GM12892 (cell line): ENCODE data around the gene RPS27L.

Source experiments
- DNase-seq: peaks from one replicate; pipeline ENCODE4 v3.0.0; 2011; ENCODE audit not compliant: insufficient read length
- FAIRE-seq: peaks from 2 replicates; lab custom pipeline; 2011; peaks lifted over from hg19 to GRCh38; lab: Jason Lieb, UNC
- POLR2A ChIP-seq: IDR thresholded peaks from 2 replicates; pipeline ENCODE4 v1.6.1; 2011; ENCODE audit warnings: low read depth, low read length, control low read depth
- POLR2AphosphoS5 ChIP-seq: IDR thresholded peaks from 2 replicates; pipeline ENCODE4 v1.6.1; 2011; ENCODE audit warnings: low read depth, low read length, control low read depth
- TAF1 ChIP-seq: IDR thresholded peaks from 2 replicates; pipeline ENCODE4 v1.6.1; 2011; ENCODE audit warnings: low read depth, mild to moderate bottlenecking, control low read depth, low read length, borderline replicate concordance

RPS27L gene

DNA sequence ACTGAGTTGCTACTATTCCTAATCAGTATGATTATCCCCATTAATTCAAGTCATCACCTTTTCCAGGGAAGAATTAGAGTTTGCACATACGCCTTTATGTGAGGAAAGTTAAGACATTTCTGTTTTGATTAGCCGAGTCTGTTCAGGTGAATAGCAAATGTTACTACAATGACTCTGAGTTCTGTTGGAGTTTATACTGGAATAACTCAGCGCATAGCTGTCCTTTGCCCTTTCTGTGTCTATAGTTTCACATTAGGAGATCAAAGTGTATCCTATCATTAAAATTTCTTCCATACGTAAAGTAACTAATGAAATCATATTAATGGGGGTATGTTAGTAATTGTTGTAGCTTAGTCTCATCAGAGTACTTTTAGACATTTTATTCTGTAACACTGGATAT is 37.0 kb upstream of the RPS27L start:
- TF ChIP-seq POLR2A (no peak), TAF1 (no peak)
- DNase-seq (no peak), FAIRE-seq (peak; percentile 36)

DNA sequence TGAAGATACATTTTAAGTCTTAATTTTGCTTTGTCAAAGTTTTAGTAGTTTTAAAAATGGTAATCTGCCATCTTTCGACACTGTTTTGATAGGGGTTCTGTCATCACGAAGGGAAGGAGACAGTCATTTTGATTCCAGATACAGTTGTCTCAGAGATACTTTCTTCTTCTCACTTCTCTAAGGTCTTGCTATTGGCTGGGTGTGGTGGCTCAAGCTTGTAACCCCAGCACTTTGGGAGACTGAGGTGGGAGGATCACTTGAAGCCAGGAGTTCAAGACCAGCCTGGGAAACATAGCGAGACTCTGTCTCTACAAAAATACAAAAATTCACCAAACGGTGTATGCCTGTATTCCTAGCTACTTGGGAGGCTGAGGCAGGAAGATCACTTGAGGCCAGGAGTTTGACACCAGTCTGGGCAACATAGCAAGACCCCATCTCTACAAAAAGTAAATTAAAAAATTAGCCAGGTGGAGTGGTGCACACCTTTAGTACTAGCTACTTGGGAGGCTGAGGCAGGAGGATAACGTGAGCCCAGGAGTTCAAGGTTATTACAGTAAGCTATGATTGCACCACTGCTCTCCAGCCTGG is 35.4 kb upstream of the RPS27L start:
- FAIRE-seq (no peak), DNase-seq (no peak)
- TF ChIP-seq POLR2A (no peak), POLR2AphosphoS5 (no peak), TAF1 (no peak)

DNA sequence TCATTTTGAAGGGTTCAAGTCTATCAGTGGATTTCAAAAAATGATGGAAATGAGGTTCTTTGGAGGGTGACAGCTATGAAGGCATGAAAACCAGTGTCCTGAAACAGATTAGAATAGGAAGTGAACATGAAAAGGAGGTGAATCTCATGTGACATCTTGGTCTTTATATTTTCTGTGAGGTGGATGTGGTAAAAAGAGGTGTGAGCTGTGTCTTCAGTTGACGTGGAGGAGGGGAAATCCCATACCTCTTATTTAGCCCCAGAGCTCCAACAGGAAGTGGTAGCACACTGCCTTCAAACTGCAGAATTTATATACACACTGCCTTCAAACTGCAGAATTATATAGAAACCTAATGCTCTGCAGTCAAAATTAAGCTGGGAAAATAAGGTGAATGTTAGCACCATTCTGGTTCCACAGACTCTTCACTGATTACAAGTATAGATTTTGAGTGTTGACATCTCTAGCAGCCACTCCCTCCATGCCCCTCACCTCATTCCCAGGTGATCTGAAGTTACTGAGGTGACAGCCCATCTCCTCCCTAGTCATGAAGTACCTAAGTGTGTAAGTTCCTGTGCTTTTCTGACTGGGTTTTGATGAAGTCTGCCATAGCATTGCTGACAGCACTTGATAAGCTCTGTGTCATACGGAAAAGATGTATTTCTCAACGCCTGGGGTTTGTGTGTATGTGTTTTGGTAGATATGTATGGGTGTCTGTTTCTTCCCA is 34.8 kb upstream of the RPS27L start:
- no peak for DNase-seq
- TF ChIP-seq POLR2AphosphoS5 (peak; percentile 28; the same call in 1 of the 2 replicates), TAF1 (no peak), POLR2A (peak; percentile 30; the same call in 1 of the 2 replicates)
- peak; percentile 86 for FAIRE-seq

DNA sequence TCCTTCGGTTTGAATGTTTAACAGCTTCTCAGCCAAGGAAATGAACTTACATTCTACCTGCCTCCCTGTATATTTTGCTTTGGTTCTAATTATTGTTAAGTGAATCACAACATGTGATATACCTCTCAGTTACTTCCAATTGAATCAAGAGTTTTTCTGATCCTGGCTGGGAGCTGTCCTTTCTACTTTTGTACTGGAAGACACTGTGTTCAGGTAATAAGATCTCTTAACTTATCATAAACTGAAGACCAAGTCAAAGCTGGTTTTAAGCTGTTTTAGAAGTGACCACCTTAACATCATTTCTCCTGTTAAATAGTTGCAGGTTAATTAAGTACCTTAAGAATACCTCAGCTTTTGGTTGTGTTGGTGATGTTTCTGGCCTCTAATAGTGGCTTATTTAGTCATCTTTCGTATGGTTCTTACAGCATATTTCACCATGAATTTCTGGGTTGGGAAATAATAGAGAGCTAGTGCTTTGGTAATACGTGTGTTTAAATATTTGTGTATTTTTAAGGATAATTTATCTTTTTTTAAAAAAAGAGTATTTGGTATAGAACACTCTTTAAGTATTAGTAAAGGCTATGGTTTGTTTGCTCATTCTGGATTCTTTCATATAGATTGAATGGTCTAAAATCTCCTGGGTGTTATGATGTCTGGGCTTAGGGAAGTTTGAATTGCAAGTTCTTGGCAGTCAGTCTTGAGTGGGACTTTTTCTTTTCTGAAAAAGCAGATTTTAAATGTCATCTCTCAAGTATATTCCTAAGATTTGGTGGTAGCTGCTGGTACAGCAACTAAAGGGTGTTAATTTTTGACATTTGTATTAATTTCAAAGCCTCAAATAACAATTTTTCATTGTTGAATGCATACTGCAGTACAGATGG is 33.7 kb upstream of the RPS27L start:
- no peak for DNase-seq
- FAIRE-seq, result peak; percentile 14
- no peak for TF ChIP-seq POLR2AphosphoS5

DNA sequence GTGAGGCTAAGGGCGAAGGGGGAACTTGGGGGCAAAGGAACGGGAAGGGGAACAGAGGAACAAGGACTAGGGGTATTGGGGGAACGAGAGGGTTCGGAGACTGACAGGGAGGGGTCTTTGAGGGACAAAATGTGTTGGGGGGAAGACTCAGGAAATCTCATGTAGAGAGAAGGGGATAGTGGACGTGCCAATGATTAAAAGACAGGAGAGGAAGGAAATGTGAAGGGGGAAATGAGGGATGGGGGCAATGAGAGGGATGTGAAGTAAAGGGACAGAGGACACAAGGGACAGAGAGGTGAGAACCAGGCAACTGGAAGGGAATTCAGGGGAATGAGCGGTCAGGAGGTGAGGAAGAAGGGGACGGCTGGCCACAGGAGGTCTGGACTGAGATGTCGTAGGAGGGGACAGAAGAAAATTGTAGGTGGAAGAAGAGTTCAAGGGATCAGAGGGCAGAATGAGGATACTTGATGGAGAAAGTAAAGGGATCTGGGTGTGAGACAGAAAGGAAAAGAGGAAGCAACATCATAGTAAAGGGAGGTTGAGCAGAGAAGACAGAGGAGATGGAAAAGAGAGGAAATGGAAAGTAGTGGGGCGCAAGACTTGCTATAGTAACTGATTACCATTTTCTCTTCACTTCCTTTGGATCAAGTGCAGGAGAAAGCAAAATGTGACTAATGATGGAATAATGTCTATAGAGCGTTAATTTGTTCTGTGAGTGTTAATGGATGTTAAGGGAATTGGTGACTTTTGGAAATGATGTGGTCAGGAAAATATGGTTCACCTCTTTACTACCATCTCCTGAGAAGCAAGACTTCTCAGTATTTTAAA is 32.9 kb upstream of the RPS27L start:
- FAIRE-seq, result peak; percentile 77
- DNase-seq, result no peak
- TF ChIP-seq TAF1, result no peak
- TF ChIP-seq POLR2AphosphoS5, result no peak
- no peak for TF ChIP-seq POLR2A

DNA sequence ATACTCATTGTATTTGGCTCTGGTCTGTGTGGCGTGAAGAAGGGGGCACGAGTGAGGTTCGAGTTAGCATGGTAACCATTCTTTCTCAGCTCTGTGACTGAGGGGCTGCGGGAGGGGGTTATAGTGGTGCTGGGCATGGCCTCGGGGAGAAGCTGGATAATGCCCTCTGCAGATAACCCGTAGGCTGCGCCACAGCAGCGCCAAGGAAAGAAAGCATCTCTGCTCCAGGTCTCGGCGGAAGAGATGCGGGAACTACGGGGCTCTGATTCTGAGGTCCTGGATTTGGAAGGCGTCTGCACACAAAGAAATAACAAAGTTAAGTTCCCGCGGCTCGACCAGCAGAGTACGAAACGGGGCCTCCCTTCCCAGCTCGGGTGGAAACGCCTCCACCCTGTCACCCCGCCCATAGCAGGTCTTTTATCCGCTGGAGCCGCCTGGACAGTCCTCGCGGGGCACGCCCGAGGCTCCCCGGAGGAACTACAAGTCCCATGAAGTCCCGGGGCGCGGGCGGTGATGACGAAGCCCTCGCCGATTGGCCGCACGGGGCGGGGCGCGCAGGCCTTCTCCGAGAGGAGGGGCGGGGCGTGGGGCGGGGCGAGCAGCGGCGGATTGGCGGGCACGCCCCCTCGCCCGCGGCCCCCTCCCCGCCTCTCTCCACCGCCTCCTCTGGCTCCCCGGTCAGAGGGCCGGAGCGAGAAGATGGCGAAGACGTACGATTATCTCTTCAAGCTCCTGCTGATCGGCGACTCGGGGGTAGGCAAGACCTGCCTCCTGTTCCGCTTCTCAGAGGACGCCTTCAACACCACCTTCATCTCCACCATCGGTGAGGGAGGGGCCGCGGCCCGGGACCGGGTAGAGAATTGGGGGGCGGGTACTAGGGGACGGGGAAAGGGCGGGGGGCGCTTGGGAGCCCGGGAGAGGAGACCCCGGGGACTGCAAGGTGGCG is 31.9 kb upstream of the RPS27L start, which contains the start of gene RAB8B:
Gene RAB8B (plus strand): TSS at position 681 of the 946 bp plus-strand sequence. CDS start 19 bp downstream, at position 700.
- DNase-seq (peak; percentile 71), FAIRE-seq (peak; percentile 77)
- TF ChIP-seq TAF1 (peak; percentile 55; the same call in 1 of the 2 replicates), POLR2AphosphoS5 (peak; percentile 71), POLR2A (peak; percentile 87)

DNA sequence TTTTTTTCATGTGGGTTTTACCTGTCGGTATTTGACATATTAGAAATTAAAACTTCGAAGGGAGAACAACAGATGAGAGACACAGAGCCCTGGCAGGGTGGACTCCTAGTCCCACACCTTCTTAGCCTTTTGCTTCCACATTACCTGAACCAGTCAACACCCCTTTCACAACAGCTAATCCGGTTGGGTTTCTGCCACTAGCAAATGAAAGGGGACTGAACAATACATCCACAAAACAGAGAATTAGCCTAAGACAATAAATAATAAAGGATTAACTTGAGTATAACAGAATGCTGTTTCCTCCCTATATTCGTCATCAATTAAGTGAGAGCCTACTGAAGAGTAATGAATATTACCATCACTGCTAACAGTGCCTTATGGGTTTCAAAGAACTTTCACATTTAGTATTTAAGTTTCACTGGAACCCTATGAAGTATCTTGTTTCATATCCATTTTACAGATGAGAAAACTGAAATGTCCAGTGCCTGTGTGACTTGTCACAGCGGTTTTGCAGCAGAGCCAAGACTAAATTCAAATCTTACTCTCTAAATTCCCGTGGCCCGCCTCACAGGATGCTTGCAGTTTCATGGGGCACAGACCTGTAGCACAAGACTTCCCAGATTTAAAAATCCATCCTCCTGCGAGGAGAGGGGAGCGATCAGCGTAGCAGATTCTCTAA is 31.1 kb upstream of the RPS27L start:
- TF ChIP-seq POLR2AphosphoS5 (no peak), POLR2A (no peak), TAF1 (no peak)
- no peak for DNase-seq
- no peak for FAIRE-seq

DNA sequence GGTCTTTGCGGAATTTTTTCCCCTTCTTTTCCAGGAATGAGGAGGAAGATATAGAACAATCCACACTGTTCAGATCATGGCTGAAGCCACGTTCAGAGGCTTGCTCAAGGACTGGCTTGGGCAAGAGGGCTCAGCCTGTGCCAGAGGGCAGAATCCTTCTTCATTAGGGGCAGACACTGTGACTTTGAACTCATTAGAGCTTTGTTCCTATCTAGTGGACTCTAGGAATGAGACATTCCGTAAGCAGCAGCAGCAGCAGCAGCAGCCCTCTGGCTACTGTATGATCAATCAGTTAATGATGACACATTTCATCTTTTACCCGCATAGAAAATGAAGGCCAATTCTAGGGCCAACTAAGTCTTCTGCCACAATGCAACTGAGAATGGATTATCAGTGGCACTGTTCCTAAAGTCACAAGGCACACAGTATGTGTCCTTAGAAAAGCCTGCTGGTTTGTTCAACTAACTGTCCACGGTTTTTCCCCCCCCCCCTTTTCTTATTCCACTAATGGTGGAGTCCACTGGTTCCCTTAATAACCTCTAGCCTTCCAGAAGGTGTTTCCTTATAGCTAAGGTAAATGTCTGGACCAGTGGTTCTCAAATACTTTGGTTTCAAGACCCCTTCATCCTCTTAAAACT is 30.4 kb upstream of the RPS27L start:
- no peak for DNase-seq
- FAIRE-seq, result no peak
- no peak for TF ChIP-seq POLR2AphosphoS5
- TF ChIP-seq TAF1, result no peak
- TF ChIP-seq POLR2A, result no peak

DNA sequence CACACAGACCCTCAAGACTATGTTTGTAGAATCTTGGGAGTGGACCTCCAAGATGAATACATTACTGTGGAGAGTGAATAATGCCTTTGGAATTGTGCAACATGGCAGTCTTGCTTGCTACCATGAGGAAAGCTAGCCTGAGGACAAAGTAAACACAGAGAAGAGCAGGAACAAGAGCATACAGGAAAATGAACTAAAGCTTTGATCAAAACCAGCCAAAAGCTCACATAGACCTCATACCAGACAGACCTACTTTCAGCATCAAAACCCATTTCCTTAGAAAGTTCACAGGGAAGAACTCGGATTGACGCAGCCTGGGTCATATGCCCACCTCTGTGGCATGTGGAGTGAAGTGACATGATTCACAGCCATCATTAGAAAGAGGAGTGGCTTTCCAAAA is 28.8 kb upstream of the RPS27L start:
- TF ChIP-seq TAF1, result no peak
- TF ChIP-seq POLR2AphosphoS5, result no peak
- no peak for TF ChIP-seq POLR2A
- DNase-seq (no peak), FAIRE-seq (no peak)
